ENCODE measurements around the gene GIMAP1. TPM values are rescaled to one million over a fixed set of nuclear protein-coding genes. Genes with fewer than 3 reads are reported as not detected.

GIMAP1 gene
- not detected in 5 replicates for total RNA-seq (2022; extraction: Qiagen RNA extraction)

DNA sequence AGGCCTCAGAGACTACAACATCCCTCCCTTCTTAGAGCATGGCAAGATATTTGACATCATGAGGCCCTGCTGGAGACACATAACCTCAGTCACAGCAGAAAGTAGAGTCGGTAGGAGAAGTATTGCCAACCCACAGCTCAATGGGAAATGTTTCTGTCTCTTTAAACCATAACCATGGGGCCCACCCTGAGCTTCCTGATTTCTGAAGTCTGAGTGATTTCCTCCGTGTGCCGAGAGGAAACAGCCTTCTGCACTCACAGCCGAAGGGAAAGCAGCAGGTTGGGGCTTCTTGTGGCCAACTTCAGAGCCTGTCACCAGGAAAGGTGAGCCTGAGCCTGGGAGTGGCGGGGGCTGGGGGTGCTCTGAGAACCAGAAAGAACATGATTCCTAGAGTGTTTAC is at the start of gene GIMAP1:
GIMAP1 (plus strand) TSS at position 246 of the 400 bp plus-strand sequence. CDS start 2,435 bp downstream, outside the sequence.

DNA sequence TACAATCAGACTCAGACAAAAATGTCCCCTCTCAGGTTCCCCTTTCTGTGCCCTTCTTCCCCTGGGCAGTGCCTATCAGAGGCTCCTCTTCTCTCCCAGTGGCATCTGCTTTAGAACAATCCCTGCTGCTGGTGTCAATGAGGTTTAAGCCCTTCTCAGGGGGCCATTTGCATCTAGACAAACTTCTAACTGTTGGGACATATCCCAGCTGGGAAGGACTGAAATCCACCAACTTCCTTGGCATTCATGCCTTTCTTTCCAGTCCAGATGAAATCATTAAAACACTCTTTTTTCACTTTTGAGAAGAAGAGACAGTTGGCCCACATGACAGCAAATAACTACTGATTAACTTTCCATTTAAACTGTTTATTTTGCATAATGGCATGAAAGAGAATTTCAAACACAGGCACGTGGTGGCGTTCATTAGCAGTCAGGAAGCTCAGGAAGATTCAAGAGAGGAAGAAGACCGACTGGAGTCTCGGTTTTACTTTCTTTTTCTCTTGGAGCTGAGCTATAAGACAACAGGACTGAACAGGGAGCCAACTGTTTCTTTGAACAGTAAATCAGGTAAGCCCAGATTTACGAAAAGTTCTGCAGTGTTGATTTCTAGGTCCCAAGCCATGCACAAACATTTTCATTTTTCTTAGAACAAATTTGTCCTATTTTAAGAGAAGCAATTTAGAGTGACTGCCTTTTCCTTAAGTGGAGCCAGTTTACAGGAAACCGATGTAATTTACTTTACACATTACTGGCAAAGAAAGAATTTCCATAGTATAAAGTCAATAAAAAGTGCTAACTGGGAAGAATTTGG is 31.0 kb upstream of the GIMAP1 start, which contains the start of gene GIMAP2:
GIMAP2 (plus strand) TSS at position 488 of the 811 bp plus-strand sequence. CDS start 1,354 bp downstream, outside the sequence.

DNA sequence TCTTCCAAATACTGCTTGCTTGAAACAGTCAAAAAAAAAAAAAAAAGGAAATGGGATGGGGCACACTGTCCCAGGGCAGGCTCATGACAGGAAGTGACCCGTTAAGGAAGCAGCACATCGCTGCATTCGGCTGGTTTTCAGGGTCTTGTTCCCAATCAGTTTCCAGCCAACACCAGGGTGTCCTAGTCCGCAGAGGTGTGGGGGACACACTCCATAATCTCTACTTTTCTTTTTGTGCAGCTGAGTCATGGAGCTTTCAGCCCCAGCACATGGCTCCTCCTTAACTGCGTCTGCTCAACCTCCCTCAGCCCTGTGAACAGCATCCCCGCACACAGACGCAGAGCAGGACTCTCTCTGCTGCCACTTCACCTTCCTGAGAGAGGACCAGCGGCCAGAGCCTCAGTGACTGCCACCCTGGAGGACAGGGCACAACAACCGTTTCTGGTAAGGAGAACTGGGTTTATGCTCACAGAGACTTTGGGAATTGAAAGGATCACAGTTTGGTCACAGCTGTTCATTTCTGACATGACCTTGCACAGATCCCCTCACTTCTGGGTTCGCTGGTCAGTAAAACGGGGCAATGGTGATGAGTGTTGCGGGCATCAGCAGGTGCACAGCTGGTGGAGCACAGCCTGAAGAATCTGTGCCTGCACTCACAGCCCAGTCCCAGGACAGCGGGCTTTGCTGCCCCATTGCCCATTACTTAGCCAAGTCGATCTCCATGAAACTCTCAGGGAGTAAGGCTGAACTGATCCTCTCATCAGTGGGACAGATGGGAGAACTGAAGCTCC is 21.0 kb downstream of the GIMAP1 start, which contains the start of gene GIMAP5:
GIMAP5 (plus strand) TSS at position 154 of the 791 bp plus-strand sequence. CDS start 3,467 bp downstream, outside the sequence.

Other genes with a start within 250 kb of the GIMAP1 start
- gene GIMAP7, start 201.7 kb upstream of the GIMAP1 start, total RNA-seq (2022; extraction: Qiagen RNA extraction), result not detected in 5 replicates
- not detected in 5 replicates for gene GIMAP4, start 149.2 kb upstream of the GIMAP1 start, total RNA-seq (2022; extraction: Qiagen RNA extraction)
- gene GIMAP6, start 84.2 kb upstream of the GIMAP1 start, total RNA-seq (2022; extraction: Qiagen RNA extraction), result not detected in 5 replicates
- 0.08 to 0.15 TPM (median 0.09 TPM) in 3 of 5 replicates, not detected in the others for gene GIMAP2, start 30.9 kb upstream of the GIMAP1 start, total RNA-seq (2022; extraction: Qiagen RNA extraction)
- not detected in 5 replicates for gene GIMAP5, start 20.8 kb downstream of the GIMAP1 start, total RNA-seq (2022; extraction: Qiagen RNA extraction)
- 0.10 to 0.17 TPM (median 0.13 TPM) in 3 of 5 replicates, not detected in the others for gene TMEM176B, start 83.8 kb downstream of the GIMAP1 start, total RNA-seq (2022; extraction: Qiagen RNA extraction)
- not detected in 5 replicates for gene TMEM176A, start 84.2 kb downstream of the GIMAP1 start, total RNA-seq (2022; extraction: Qiagen RNA extraction)
- gene AOC1, start 135.9 kb downstream of the GIMAP1 start, total RNA-seq (2022; extraction: Qiagen RNA extraction), result 0.06 to 0.10 TPM in 2 of 5 replicates, not detected in the others

All from A549 treated with Hydrocortisone at 1 μM for 4 hours (cell line).